A549 (cell line): ENCODE measurements around the gene TSPAN19. TPM values are rescaled to one million over a fixed set of nuclear protein-coding genes. Genes with fewer than 3 reads are reported as not detected.

Experiments used
- ATAC-seq, 2 experiments: fragments of 200-7000 bp in 1 of 2; fragments of >200 bp in 1 of 2; cut with Nextera tagmentation in 1 of 2; cut with Tn5 transposase in 1 of 2; 3 replicates each; pipeline versions ENCODE4 v1.8.0 to v1.9.1; 2018 to 2020; ENCODE audit warnings: mild to moderate bottlenecking in 1 of 2, moderate library complexity in 1 of 2
- CTCF ChIA-PET: fragments of 300-600 bp; sonication (Branson Sonifier 250); formaldehyde crosslinking; extraction: SDS; loops from one replicate; lab custom pipeline; 2021; ENCODE audit warnings: antibody characterized with exemption, inconsistent platforms; lab: Yijun Ruan, JAX
- POLR2A ChIA-PET: fragments of 350-600 bp; formaldehyde crosslinking; extraction: SDS; loops from one replicate; lab custom pipeline; 2021; ENCODE audit warnings: antibody characterized with exemption, inconsistent platforms; lab: Yijun Ruan, JAX
- DNase-seq, 2 experiments: peaks; one replicate each; pipeline versions ENCODE4 v3.0.0 to v3.0.0-alpha.2; 2011 to 2016; ENCODE audit warnings: low read depth in 1 of 2, low spot score in 1 of 2
- FAIRE-seq: peaks from 2 replicates; lab custom pipeline; 2011; peaks lifted over from hg19 to GRCh38; lab: Jason Lieb, UNC
- H3K27ac ChIP-seq, 2 experiments: fragments of >200 bp; sonication (Bioruptor Twin); formaldehyde crosslinking; 3 replicates each; pipeline ENCODE4 v1.5.1; 2016 to 2017
- H3K4me1 ChIP-seq: fragments of >200 bp; sonication (Bioruptor Twin); formaldehyde crosslinking; 3 replicates; pipeline ENCODE4 v1.6.1; 2016
- H3K4me2 ChIP-seq: fragments of >200 bp; sonication (Bioruptor Twin); formaldehyde crosslinking; 3 replicates; pipeline ENCODE4 v1.6.1; 2016
- H3K4me3 ChIP-seq: fragments of >200 bp; sonication (Bioruptor Twin); formaldehyde crosslinking; 3 replicates; pipeline ENCODE4 v1.5.1; 2016
- H3K9me3 ChIP-seq: fragments of >200 bp; sonication (Bioruptor Twin); formaldehyde crosslinking; 3 replicates; pipeline ENCODE4 v1.6.1; 2016
- BHLHE40 ChIP-seq: IDR thresholded peaks from 2 replicates; pipeline ENCODE4 v1.6.1; 2012; ENCODE audit warnings: low read depth, low read length, inconsistent platforms
- CBX2 ChIP-seq: fragments of 200-600 bp; sonication (generic); IDR thresholded peaks from 2 replicates; pipeline ENCODE4 v1.6.1; 2016; ENCODE audit warnings: low read depth, mild to moderate bottlenecking, borderline replicate concordance
- CBX8 ChIP-seq: fragments of 200-600 bp; sonication (generic); IDR thresholded peaks from 2 replicates; pipeline ENCODE4 v1.6.1; 2016
- CTCF ChIP-seq: fragments of >200 bp; sonication (Bioruptor Twin); formaldehyde crosslinking; IDR thresholded peaks from 3 replicates; pipeline ENCODE4 v1.5.1; 2016
- EHF ChIP-seq: fragments of 250-450 bp; sonication (Bioruptor Pico); IDR thresholded peaks from 2 replicates; pipeline ENCODE4 v1.5.0; 2020; ENCODE audit warnings: mild to moderate bottlenecking
- EP300 ChIP-seq, 2 experiments: fragments of >200 bp; sonication (Bioruptor Twin); formaldehyde crosslinking; IDR thresholded peaks; 2 replicates in 1 of 2; 3 replicates in 1 of 2; pipeline ENCODE4 v1.6.1; 2016 to 2017
- ESRRA ChIP-seq: fragments of 150-350 bp; IDR thresholded peaks from 2 replicates; pipeline ENCODE4 v1.6.1; 2014; ENCODE audit warnings: mild to moderate bottlenecking, low read length, borderline replicate concordance
- FOSL2 ChIP-seq, 2 experiments: fragments of 450-650 bp in 1 of 2; fragments of >200 bp in 1 of 2; sonication (Bioruptor Twin) in 1 of 2; formaldehyde crosslinking; IDR thresholded peaks; 2 replicates each; pipeline versions ENCODE4 v1.5.0 to v1.6.1; 2016 to 2020; ENCODE audit warnings: mild to moderate bottlenecking in 1 of 2, moderate library complexity in 1 of 2
- FOXS1 ChIP-seq: fragments of 250-450 bp; sonication (Bioruptor Pico); IDR thresholded peaks from 2 replicates; pipeline ENCODE4 v1.5.0; 2020; ENCODE audit warnings: mild to moderate bottlenecking, moderate library complexity
- GATA3 ChIP-seq: IDR thresholded peaks from 2 replicates; pipeline ENCODE4 v1.6.1; 2012; ENCODE audit warnings: borderline replicate concordance
- HDAC2 ChIP-seq: fragments of 200-600 bp; sonication (generic); IDR thresholded peaks from 2 replicates; pipeline ENCODE4 v1.6.1; 2016
- HEYL ChIP-seq: fragments of 250-450 bp; sonication (Bioruptor Pico); IDR thresholded peaks from 2 replicates; pipeline ENCODE4 v1.8.0; 2021; ENCODE audit warnings: mild to moderate bottlenecking, moderate library complexity
- HMGXB4 ChIP-seq: fragments of 250-450 bp; sonication (Bioruptor Pico); IDR thresholded peaks from 2 replicates; pipeline ENCODE4 v1.5.0; 2021; ENCODE audit warnings: mild to moderate bottlenecking, moderate library complexity, borderline replicate concordance
- HOXB13 ChIP-seq: fragments of 250-450 bp; sonication (Bioruptor Pico); IDR thresholded peaks from 2 replicates; pipeline ENCODE4 v1.5.0; 2020; ENCODE audit warnings: low read depth, mild to moderate bottlenecking, moderate library complexity
- JUN ChIP-seq, 2 experiments: fragments of >200 bp; sonication (Bioruptor Twin); formaldehyde crosslinking; IDR thresholded peaks; 2 replicates in 1 of 2; 3 replicates in 1 of 2; pipeline ENCODE4 v1.6.1; 2016 to 2017
- JUNB ChIP-seq: fragments of >200 bp; sonication (Bioruptor Twin); formaldehyde crosslinking; IDR thresholded peaks from 2 replicates; pipeline ENCODE4 v1.6.1; 2016
- KDM5A ChIP-seq: fragments of 200-600 bp; sonication (generic); IDR thresholded peaks from 2 replicates; pipeline ENCODE4 v1.6.1; 2016; ENCODE audit warnings: antibody characterized with exemption, mild to moderate bottlenecking
- MAFK ChIP-seq: fragments of 450-650 bp; IDR thresholded peaks from 2 replicates; pipeline ENCODE4 v1.6.1; 2014; ENCODE audit not compliant: partially characterized antibody
- MAZ ChIP-seq: fragments of 150-350 bp; IDR thresholded peaks from 2 replicates; pipeline ENCODE4 v1.6.1; 2014; ENCODE audit warnings: antibody characterized with exemption, low read depth, low read length, borderline replicate concordance
- MYC ChIP-seq: IDR thresholded peaks from 2 replicates; pipeline ENCODE4 v1.6.1; 2012; ENCODE audit warnings: mild to moderate bottlenecking, inconsistent platforms, low read length, improper control_type of control experiment, borderline replicate concordance
- POLR2A ChIP-seq: IDR thresholded peaks from 2 replicates; pipeline ENCODE4 v1.6.1; 2012; ENCODE audit warnings: mild to moderate bottlenecking, low read length
- RARB ChIP-seq: fragments of 250-450 bp; sonication (Bioruptor Pico); IDR thresholded peaks from 2 replicates; pipeline ENCODE4 v1.8.0; 2021; ENCODE audit warnings: mild to moderate bottlenecking, moderate library complexity
- REST ChIP-seq: fragments of 200-600 bp; sonication (generic); IDR thresholded peaks from 2 replicates; pipeline ENCODE4 v1.6.1; 2016; ENCODE audit warnings: antibody characterized with exemption, mild to moderate bottlenecking, moderate library complexity
- RFX5 ChIP-seq: fragments of 450-650 bp; IDR thresholded peaks from 2 replicates; pipeline ENCODE4 v1.7.1; 2014; ENCODE audit warnings: antibody characterized with exemption, mild to moderate bottlenecking, moderate library complexity
- TP53 ChIP-seq: fragments of 250-450 bp; sonication (Bioruptor Pico); IDR thresholded peaks from 2 replicates; pipeline ENCODE4 v1.5.0; 2021; ENCODE audit warnings: mild to moderate bottlenecking, moderate library complexity
- USF2 ChIP-seq: fragments of 450-650 bp; IDR thresholded peaks from 2 replicates; pipeline ENCODE4 v1.6.1; 2014; ENCODE audit warnings: antibody characterized with exemption
- ZC3H11A ChIP-seq: fragments of 450-650 bp; IDR thresholded peaks from 2 replicates; pipeline ENCODE4 v1.6.1; 2014; ENCODE audit warnings: antibody characterized with exemption, mild to moderate bottlenecking
- ZFP36 ChIP-seq: fragments of 450-650 bp; IDR thresholded peaks from 2 replicates; pipeline ENCODE4 v1.6.1; 2014; ENCODE audit warnings: borderline replicate concordance; ENCODE audit not compliant: partially characterized antibody
- ZNF302 ChIP-seq: fragments of 250-450 bp; sonication (Bioruptor Pico); IDR thresholded peaks from 2 replicates; pipeline ENCODE4 v1.9.0; 2021; ENCODE audit warnings: inconsistent platforms, mild to moderate bottlenecking, moderate library complexity
- WGBS: methylation state at CpG from one replicate; pipeline ENCODE4 v1.1.6; 2017; ENCODE audit errors: missing lambda C conversion rate; 5-methylcytosine and 5-hydroxymethylcytosine counted together
- polyA plus RNA-seq, 4 experiments: library from polyadenylated mRNA; depleted of rRNA in 3 of 4; stranded (reverse); fragments of >200 nt; fragmentation: RNase III in 1 of 4; extraction: RNeasy Plus Mini Kit Qiagen cat#74134 plus additional on column Dnase treatment in 1 of 4; gene quantifications; 2 replicates in 3 of 4; 3 replicates in 1 of 4; pipeline ENCODE4 v1.2.3, GENCODE V29; 2011 to 2017

The TSPAN19 gene
- polyA plus RNA-seq, 2 of the 4 experiments (the other 2 are of a cell fraction): 0.12 to 0.36 TPM

- TF ChIP-seq BHLHE40 (no peak), RARB (CRISPR knock-in tag) (no peak), POLR2A (no peak), MYC (no peak), FOSL2 (IDR thresholded peaks at IDR 0.05) (no peak), FOSL2 (CRISPR knock-in tag; IDR thresholded peaks at IDR 0.05) (no peak), MAZ (no peak)
Observed at GRCh38 chr12:84974155-84974815, 61.8 kb downstream of the TSPAN19 start (continued).

- ChIA-PET POLR2A (no interaction called here), CTCF (no interaction called here)
- Histone ChIP-seq H3K4me3 (no peak overlapping the region), H3K4me2 (no peak overlapping the region), H3K9me3 (no peaks in the 10 kb centered on the region), H3K4me1 (no peaks in the 10 kb centered on the region), H3K27ac (no peak overlapping the region)
- ATAC-seq (no peak), DNase-seq (no peak), FAIRE-seq (no peak)
- no peak for TF ChIP-seq CBX2
- no peak for TF ChIP-seq MYC
- no peak for TF ChIP-seq ZNF302
- TF ChIP-seq HMGXB4 (CRISPR knock-in tag): no peak
- no peak for TF ChIP-seq GATA3
- no peak for TF ChIP-seq TP53 (CRISPR knock-in tag)
- no peak for TF ChIP-seq HOXB13 (CRISPR knock-in tag)
- no peak for TF ChIP-seq BHLHE40
- TF ChIP-seq ZC3H11A: no peak
- TF ChIP-seq EP300 (IDR thresholded peaks at IDR 0.05): no peak
- TF ChIP-seq USF2: no peak
- TF ChIP-seq HDAC2: no peak
- no peak for TF ChIP-seq ZFP36
- TF ChIP-seq CTCF: no peak
- TF ChIP-seq JUNB: no peak
- no peak for TF ChIP-seq KDM5A
- TF ChIP-seq RARB (CRISPR knock-in tag): no peak
- no peak for TF ChIP-seq JUN (IDR thresholded peaks at IDR 0.05)
Observed at GRCh38 chr12:84973026-84973425, 63.1 kb downstream of the TSPAN19 start.

GRCh38 chr12:84969226-84969625 lies 66.9 kb downstream of the TSPAN19 start:
- WGBS: 51% methylated on average over 3 of the region's 3 CpGs
- no peak overlapping the region for H3K4me3 ChIP-seq
- no peak for ATAC-seq
- no peaks in the 10 kb centered on the region for H3K4me1 ChIP-seq
- no peak overlapping the region for H3K27ac ChIP-seq
- H3K9me3 ChIP-seq: no peaks in the 10 kb centered on the region
- ChIA-PET CTCF (interaction anchor here (1.1 kb wide), 1 partner anchor 29 kb away, joined by 3 read pairs; no protein-coding TSS in a partner anchor), POLR2A (no interaction called here)
- peak; percentile 63 for FAIRE-seq
- no peak for DNase-seq
- H3K4me2 ChIP-seq: no peak overlapping the region
- TF ChIP-seq CBX8: no peak
- TF ChIP-seq EHF (CRISPR knock-in tag): no peak
- no peak for TF ChIP-seq MAFK
- TF ChIP-seq FOXS1 (CRISPR knock-in tag): no peak
- no peak for TF ChIP-seq HOXB13 (CRISPR knock-in tag)
- no peak for TF ChIP-seq JUNB
- TF ChIP-seq RFX5: no peak
- no peak for TF ChIP-seq ESRRA
- TF ChIP-seq REST: no peak
- TF ChIP-seq HEYL: no peak
